ENCODE results near the gene PHACTR2. TPM values are rescaled to one million over a fixed set of nuclear protein-coding genes. Genes with fewer than 3 reads are reported as not detected.

Gene PHACTR2
- total and polyA plus RNA-seq, 10 of the 15 experiments (the other 5 are each of a cell fraction or from before 2014, with no cell fraction given), result 1.4 to 19.1 (median 5.3) TPM

GRCh38 chr6:143755301-143755744, 77.6 kb downstream of the PHACTR2 start:
- Histone ChIP-seq H3K27ac (ENCODE audit: control insufficient read depth, insufficient read depth) (no peak overlapping the region), H3K36me3 (ENCODE audit: control insufficient read depth in 2 of 2, insufficient read depth in 2 of 2, low read length in 1 of 2) (no peaks in the 10 kb centered on the region), H3K4me3 (no peak overlapping the region), H2AFZ (ENCODE audit: control insufficient read depth, low read depth, low read length) (no peak overlapping the region), H3K79me2 (ENCODE audit: control insufficient read depth, insufficient read depth, low read length) (no peaks in the 10 kb centered on the region), H3K27me3 (replicated peaks in 1 of 2; ENCODE audit: control insufficient read depth in 2 of 2, insufficient read depth in 2 of 2, low read length in 1 of 2) (no peaks in the 10 kb centered on the region), H3K4me2 (ENCODE audit: control insufficient read depth, insufficient read depth) (no peak overlapping the region), H4K20me1 (ENCODE audit: control insufficient read depth, insufficient read depth) (no peaks in the 10 kb centered on the region), H3K4me1 (ENCODE audit: control insufficient read depth, insufficient read depth, low read length) (no peaks in the 10 kb centered on the region), H3K9me3 (replicated peaks; ENCODE audit: control insufficient read depth, insufficient read depth, low read length) (no peaks in the 10 kb centered on the region), H3K9ac (ENCODE audit: control insufficient read depth, insufficient read depth, low read length) (no peak overlapping the region)
- CTCF ChIA-PET, result interaction anchor here (1.2 kb wide), 1 partner anchor 8 kb away, joined by 3 read pairs; no protein-coding TSS in a partner anchor
- ATAC-seq (no peak), FAIRE-seq (no peak), DNase-seq (ENCODE audit: low read depth, low spot score) (no peak)
- RAD21 ChIA-PET (ENCODE audit: unreplicated experiment), result no interaction called here
- 37% methylated on average over 5 of the region's 5 CpGs for WGBS (ENCODE audit: insufficient coverage, insufficient replicate concordance, low lambda C conversion rate, missing lambda C conversion rate)
- in situ Hi-C loops (cut with MboI) (no loop called here), intact Hi-C loops (cut with micrococcal nuclease; ENCODE audit: unreplicated experiment) (no loop called here)
- TF ChIP-seq IRF3 (IDR thresholded peaks at IDR 0.05) (no peak), CHD2 (IDR thresholded peaks at IDR 0.05; ENCODE audit: borderline replicate concordance, low read depth, low read length) (no peak), SMC3 (IDR thresholded peaks at IDR 0.05; ENCODE audit: borderline replicate concordance, low read length) (no peak), CBX3 (IDR thresholded peaks at IDR 0.05; ENCODE audit: borderline replicate concordance, low read depth) (no peak), ZNF384 (IDR thresholded peaks at IDR 0.05; ENCODE audit: borderline replicate concordance, low read depth, low read length) (no peak), NRF1 (conservative IDR thresholded peaks at IDR 0.05; ENCODE audit: low read depth, low read length) (no peak)
- POLR2A ChIA-PET, result no interaction called here
- BruUV-seq (replicated peaks), result no TSS peak
- SMC1A ChIA-PET (ENCODE audit: uncharacterized antibody, unreplicated experiment), result interaction anchor here (0.6 kb wide), 1 partner anchor 61 kb away, joined by 3 read pairs; no protein-coding TSS in a partner anchor

GRCh38 chr6:143757346-143757832, 79.6 kb downstream of the PHACTR2 start:
- Histone ChIP-seq H3K4me3 (no peak overlapping the region), H3K27me3 (replicated peaks in 1 of 2; ENCODE audit: control insufficient read depth in 2 of 2, insufficient read depth in 2 of 2, low read length in 1 of 2) (no peaks in the 10 kb centered on the region), H3K4me2 (ENCODE audit: control insufficient read depth, insufficient read depth) (no peak overlapping the region), H4K20me1 (ENCODE audit: control insufficient read depth, insufficient read depth) (no peaks in the 10 kb centered on the region), H3K79me2 (ENCODE audit: control insufficient read depth, insufficient read depth, low read length) (no peaks in the 10 kb centered on the region), H3K9me3 (replicated peaks; ENCODE audit: control insufficient read depth, insufficient read depth, low read length) (no peaks in the 10 kb centered on the region), H3K4me1 (ENCODE audit: control insufficient read depth, insufficient read depth, low read length) (no peaks in the 10 kb centered on the region), H3K36me3 (ENCODE audit: control insufficient read depth in 2 of 2, insufficient read depth in 2 of 2, low read length in 1 of 2) (no peaks in the 10 kb centered on the region), H3K27ac (ENCODE audit: control insufficient read depth, insufficient read depth) (no peak overlapping the region), H2AFZ (ENCODE audit: control insufficient read depth, low read depth, low read length) (no peak overlapping the region), H3K9ac (ENCODE audit: control insufficient read depth, insufficient read depth, low read length) (no peak overlapping the region)
- WGBS (ENCODE audit: insufficient coverage, insufficient replicate concordance, low lambda C conversion rate, missing lambda C conversion rate), result 70% methylated on average over 5 of the region's 5 CpGs
- intact Hi-C loops (cut with micrococcal nuclease; ENCODE audit: unreplicated experiment), result no loop called here
- POLR2A ChIA-PET, result no interaction called here
- CTCF ChIA-PET, result interaction anchor here (0.8 kb wide), 1 partner anchor 8 kb away, joined by 4 read pairs; no protein-coding TSS in a partner anchor
- ATAC-seq (no peak), DNase-seq (ENCODE audit: low read depth, low spot score) (no peak), FAIRE-seq (no peak)
- SMC1A ChIA-PET (ENCODE audit: uncharacterized antibody, unreplicated experiment), result interaction anchor here (1.0 kb wide), 1 partner anchor 15 kb away, joined by 3 read pairs; no protein-coding TSS in a partner anchor
- in situ Hi-C loops (cut with MboI), result no loop called here
- RAD21 ChIA-PET (ENCODE audit: unreplicated experiment), result no interaction called here
- BruUV-seq (replicated peaks), result no TSS peak
- no peak for TF ChIP-seq E2F4 (IDR thresholded peaks at IDR 0.05; ENCODE audit: low read depth, low read length)
- TF ChIP-seq ATF3 (IDR thresholded peaks at IDR 0.05; ENCODE audit: borderline replicate concordance, extremely low read depth, low read depth, low read length), result no peak
- no peak for TF ChIP-seq ZBTB40 (IDR thresholded peaks at IDR 0.05; ENCODE audit: borderline replicate concordance)
- TF ChIP-seq RELA (IDR thresholded peaks at IDR 0.05; ENCODE audit: borderline replicate concordance, partially characterized antibody), result no peak
